HG03342 (cell line): ENCODE measurements around the gene SLITRK1.

ENCODE experiments used
- ATAC-seq: cut with Tn5 transposase; IDR thresholded peaks from one replicate; pipeline ENCODE4 v1.9.1; 2021; ENCODE audit warnings: mild to moderate bottlenecking, moderate library complexity; ENCODE audit not compliant: unreplicated experiment

SLITRK1 gene

DNA sequence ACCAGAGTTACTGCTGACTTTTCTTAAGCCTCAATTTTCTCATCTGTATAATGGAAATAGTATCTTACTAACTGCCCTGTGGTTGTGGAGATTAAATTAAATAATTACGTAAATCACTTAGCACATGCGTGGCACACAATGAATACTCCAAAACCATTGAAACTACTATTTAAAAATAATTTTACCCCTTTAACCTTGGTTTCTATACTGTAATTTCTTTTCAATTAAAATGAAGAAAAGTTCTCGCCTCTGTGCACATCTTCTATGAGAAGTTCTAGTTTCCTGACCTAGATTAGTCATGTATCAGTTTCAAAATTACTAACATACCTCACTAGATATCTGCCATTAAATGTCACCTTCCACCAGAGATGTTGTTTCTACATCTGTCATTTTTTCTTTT is 5.7 kb downstream of the SLITRK1 start:
- peak; percentile 70 for ATAC-seq

DNA sequence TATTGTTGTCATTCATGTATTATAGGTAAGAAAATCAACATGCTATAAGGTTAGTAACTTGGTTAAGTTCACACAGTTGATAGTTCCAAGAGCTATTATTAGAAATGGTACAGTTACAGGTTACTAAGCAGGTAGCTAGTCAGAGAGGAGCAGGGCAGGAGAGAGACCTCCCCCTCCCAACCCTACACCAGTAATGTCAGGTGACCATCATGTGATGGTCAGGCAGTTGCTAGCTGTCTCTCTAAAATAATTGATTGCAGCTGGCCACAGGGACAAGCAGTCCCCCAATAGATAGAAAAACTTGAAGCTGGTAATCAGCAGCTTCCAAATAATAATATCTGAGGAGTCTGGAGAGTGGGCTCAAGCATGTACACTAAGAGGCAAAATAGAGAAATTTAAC is 14.6 kb downstream of the SLITRK1 start:
- ATAC-seq = no peak

DNA sequence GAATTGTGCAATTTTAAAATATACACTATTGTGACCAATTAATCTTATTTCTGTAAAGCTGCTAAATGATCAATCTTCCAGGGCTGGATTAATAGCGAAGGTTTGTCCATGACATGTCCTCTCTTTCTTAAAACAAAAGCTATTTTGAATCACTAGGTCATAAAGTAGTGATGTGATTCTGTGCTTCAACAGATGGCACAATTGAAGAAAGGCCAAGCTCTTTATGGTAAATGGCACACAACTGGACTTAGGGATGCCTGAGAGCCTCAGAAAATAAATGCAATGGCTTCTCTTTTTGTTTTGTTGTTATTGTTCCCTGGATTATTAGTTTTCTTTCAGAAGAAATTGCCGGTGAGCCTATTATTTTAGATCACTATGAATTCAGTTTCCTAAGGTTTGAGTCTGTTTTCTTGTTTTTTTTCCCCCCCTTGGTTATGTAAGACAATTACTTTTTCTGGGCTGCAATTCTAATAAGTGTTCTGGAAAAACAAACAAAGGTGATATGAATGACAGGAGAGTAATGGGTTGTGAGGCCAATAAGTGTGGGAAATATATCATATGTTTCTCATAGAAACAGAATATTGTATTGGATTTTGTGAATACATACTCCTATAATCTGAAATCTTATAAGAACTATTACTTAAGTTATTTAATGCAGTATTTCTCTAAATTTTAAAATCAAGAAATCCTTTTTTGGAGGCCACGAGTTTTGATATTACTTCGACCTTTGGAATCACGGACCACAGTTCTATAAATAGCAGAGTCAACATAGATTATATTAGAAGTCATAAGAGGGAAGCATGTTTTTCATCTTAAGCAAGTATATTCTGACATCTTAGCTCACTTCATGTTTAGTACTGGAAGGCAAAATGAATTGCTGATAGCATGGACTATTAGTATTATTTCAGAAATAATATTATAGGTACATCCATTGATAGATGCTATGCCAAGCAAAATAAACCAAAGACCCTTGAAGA is 16.8 kb downstream of the SLITRK1 start:
- ATAC-seq = no peak

GRCh38 chr13:83853771-83854170 is 28.5 kb downstream of the SLITRK1 start:
- ATAC-seq = no peak

DNA sequence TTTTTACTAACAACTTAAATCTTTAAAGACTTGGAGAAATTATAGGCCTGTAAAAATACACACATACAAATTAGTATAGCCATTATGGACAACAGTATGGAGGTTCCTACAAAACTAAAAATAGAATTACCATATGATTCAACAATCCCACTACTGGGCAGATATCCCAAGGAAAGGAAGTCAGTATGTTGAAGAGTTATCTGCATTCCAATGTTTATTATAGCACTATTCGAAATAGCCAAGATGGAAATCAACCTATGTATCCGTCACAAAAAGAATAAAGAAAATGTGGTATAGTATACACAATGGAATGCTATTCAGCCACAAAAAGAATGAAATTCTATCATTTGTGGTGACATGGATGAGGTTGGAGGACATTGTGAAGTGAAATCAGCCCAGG is 37.2 kb downstream of the SLITRK1 start:
- ATAC-seq = no peak

GRCh38 chr13:83839146-83839545 is 43.1 kb downstream of the SLITRK1 start:
- no peak for ATAC-seq

- no peak for ATAC-seq
Observed at GRCh38 chr13:83831796-83832195, 50.5 kb downstream of the SLITRK1 start.

GRCh38 chr13:83829810-83830209 is 52.5 kb downstream of the SLITRK1 start:
- ATAC-seq = no peak

DNA sequence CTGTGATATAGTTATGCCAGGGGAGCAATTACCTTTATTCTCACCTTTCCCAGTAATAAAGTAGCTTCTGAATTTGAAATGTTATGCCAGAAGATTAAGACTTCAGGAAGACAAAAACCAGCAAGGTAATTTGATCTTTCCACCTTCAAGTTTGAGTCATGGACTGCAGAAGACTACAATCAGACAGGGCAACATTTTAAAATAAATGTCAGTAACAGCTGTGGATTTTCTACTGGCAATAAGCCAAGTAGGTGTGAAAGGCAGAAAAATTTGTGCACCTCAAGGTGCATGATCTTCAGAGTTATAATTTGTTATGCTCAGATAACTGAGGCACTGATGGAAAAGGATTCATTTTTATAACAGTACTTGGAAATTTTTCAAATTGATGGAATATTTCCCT is 54.9 kb downstream of the SLITRK1 start:
- ATAC-seq = no peak
